ENCODE data around the gene ATRAID. TPM values are rescaled to one million over a fixed set of nuclear protein-coding genes. Genes with fewer than 3 reads are reported as not detected.

The ATRAID gene
- total and polyA plus RNA-seq, 2 donors (not counting 1 experiment from before 2014, with no cell fraction given): 176 to 235 TPM

DNA sequence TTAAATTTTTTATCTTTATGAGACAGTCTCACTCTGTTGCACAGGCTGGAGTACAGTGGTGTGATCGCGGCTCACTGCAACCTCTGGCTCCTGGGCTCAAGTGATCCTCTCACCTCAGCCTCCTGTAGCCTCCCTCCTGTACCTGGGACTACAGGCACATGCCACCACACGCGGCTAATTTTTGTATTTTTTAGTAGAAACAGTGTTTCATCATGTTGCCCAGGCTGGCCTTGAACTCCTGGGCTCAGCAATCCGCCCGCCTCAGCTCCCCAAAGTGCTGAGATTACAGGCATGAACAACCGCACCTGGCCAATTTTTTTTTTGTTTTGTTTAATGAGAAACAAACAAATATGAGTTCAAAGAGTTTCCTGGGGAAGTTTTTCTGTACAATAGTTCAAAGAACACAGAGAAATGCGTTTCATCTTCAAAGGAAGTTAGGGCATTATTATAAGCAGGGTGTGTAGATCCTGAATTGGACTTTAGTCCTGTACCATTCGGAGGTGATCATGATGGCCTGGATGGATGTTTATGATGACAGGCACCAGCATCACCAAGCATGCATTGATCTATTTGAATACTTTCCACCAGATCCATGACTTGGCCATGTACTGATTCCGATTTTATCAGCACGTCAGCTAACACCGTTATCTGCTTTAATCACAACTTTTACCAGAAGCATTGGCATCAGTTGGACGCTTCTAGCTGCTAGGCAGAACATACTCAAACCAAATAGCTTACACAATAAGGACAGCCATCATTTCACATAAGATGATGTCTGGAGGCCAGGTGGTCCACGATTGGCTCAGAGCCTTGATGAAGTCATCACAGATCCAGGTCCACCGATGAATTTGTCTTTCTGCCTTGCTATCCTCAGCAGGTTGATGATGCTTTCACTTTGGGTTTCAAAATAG is 34.1 kb upstream of the ATRAID start:
- Histone ChIP-seq H3K4me3 (replicated peaks in 1 of 4; ENCODE audit: control extremely low read depth in 1 of 4, insufficient read depth in 1 of 4, low read depth in 3 of 4, low read length in 4 of 4) (no peak overlapping the region), H3K36me3 (ENCODE audit: control insufficient read depth, insufficient read depth, low read length) (no peaks in the 10 kb centered on the region), H3K79me2 (ENCODE audit: control insufficient read depth, insufficient read depth, low read length) (no peaks in the 10 kb centered on the region), H3K27me3 (ENCODE audit: control insufficient read depth, insufficient read depth, low read length) (peaks cover 9% of the 10 kb centered on the region), H3K27ac (ENCODE audit: insufficient read depth, low read length) (no peak overlapping the region), H3K9me3 (ENCODE audit: control insufficient read depth, insufficient read depth, low read depth, low read length) (no peaks in the 10 kb centered on the region), H3K4me1 (ENCODE audit: control insufficient read depth, extremely low read depth, insufficient read depth, low read length) (peaks cover 2% of the 10 kb centered on the region), H4K20me1 (ENCODE audit: control insufficient read depth, extremely low read depth, insufficient read depth, low read length) (no peaks in the 10 kb centered on the region), H2AFZ (ENCODE audit: low read length) (no peak overlapping the region), H3K9ac (ENCODE audit: insufficient read depth, low read length) (no peak overlapping the region), H3K4me2 (ENCODE audit: extremely low read depth, insufficient read depth, low read length) (no peak overlapping the region)
- no peak for DNase-seq (ENCODE audit: low read depth in 2 of 2)
- TF ChIP-seq EZH2 (IDR thresholded peaks at IDR 0.05; ENCODE audit: low read length, missing control alignments): no peak
- no peak for TF ChIP-seq CTCF (conservative IDR thresholded peaks at IDR 0.05 in 1 of 2, IDR thresholded peaks at IDR 0.05 in 1 of 2; ENCODE audit: low read depth in 1 of 2, low read length in 2 of 2)

- Histone ChIP-seq H3K4me3 (replicated peaks in 1 of 4; ENCODE audit: control extremely low read depth in 1 of 4, insufficient read depth in 1 of 4, low read depth in 3 of 4, low read length in 4 of 4) (no peak overlapping the region), H3K4me1 (ENCODE audit: control insufficient read depth, extremely low read depth, insufficient read depth, low read length) (peaks cover 3% of the 10 kb centered on the region), H3K4me2 (ENCODE audit: extremely low read depth, insufficient read depth, low read length) (no peak overlapping the region), H2AFZ (ENCODE audit: low read length) (no peak overlapping the region), H3K9me3 (ENCODE audit: control insufficient read depth, insufficient read depth, low read depth, low read length) (no peaks in the 10 kb centered on the region), H3K27ac (ENCODE audit: insufficient read depth, low read length) (no peak overlapping the region), H3K27me3 (ENCODE audit: control insufficient read depth, insufficient read depth, low read length) (peaks cover 3% of the 10 kb centered on the region), H3K36me3 (ENCODE audit: control insufficient read depth, insufficient read depth, low read length) (no peaks in the 10 kb centered on the region), H4K20me1 (ENCODE audit: control insufficient read depth, extremely low read depth, insufficient read depth, low read length) (no peaks in the 10 kb centered on the region), H3K9ac (ENCODE audit: insufficient read depth, low read length) (no peak overlapping the region), H3K79me2 (ENCODE audit: control insufficient read depth, insufficient read depth, low read length) (no peaks in the 10 kb centered on the region)
- no peak for DNase-seq (ENCODE audit: low read depth in 2 of 2)
- TF ChIP-seq EZH2 (IDR thresholded peaks at IDR 0.05; ENCODE audit: low read length, missing control alignments) (no peak), CTCF (conservative IDR thresholded peaks at IDR 0.05 in 1 of 2, IDR thresholded peaks at IDR 0.05 in 1 of 2; ENCODE audit: low read depth in 1 of 2, low read length in 2 of 2) (no peak)
These were observed 33.4 kb upstream of the ATRAID start for GRCh38 chr2:27178469-27178868.

DNA sequence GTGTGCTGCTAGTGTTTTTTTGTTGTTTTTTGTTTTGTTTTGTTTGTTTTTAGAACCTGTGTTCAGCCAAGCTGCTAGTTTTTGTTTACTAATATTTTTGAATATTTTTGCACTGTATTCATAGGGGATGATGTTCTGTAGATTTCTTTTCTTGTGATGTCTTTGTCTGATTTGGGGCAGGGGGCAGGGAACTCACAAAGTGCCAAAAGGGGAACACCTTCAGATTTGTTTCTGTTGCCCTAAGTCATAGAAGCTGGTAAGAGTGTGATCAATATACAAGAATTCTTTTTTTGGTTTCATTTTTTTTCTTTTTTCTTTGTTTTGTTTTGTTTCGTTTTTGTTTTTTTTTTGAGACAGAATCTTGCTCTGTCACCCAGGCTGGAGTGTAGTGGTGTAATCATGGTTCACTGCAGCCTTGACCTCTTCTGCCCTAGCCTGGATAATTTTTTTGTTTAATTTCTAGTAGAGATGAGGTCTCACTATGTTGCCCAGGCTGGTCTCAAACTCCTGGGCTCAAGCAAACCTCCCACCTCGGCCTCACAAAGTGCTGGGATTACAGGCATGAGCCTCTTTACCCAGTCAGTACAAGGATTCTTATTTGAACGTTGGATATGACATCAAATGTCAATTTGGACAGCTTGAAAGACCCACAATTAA is 32.4 kb upstream of the ATRAID start:
- Histone ChIP-seq H3K4me1 (ENCODE audit: control insufficient read depth, extremely low read depth, insufficient read depth, low read length) (peaks cover 4% of the 10 kb centered on the region), H4K20me1 (ENCODE audit: control insufficient read depth, extremely low read depth, insufficient read depth, low read length) (no peaks in the 10 kb centered on the region), H3K36me3 (ENCODE audit: control insufficient read depth, insufficient read depth, low read length) (no peaks in the 10 kb centered on the region), H3K9ac (ENCODE audit: insufficient read depth, low read length) (no peak overlapping the region), H3K79me2 (ENCODE audit: control insufficient read depth, insufficient read depth, low read length) (no peaks in the 10 kb centered on the region), H3K4me3 (replicated peaks in 1 of 4; ENCODE audit: control extremely low read depth in 1 of 4, insufficient read depth in 1 of 4, low read depth in 3 of 4, low read length in 4 of 4) (no peak overlapping the region), H3K27ac (ENCODE audit: insufficient read depth, low read length) (no peak overlapping the region), H3K27me3 (ENCODE audit: control insufficient read depth, insufficient read depth, low read length) (peaks cover 5% of the 10 kb centered on the region), H2AFZ (ENCODE audit: low read length) (no peak overlapping the region), H3K9me3 (ENCODE audit: control insufficient read depth, insufficient read depth, low read depth, low read length) (no peaks in the 10 kb centered on the region), H3K4me2 (ENCODE audit: extremely low read depth, insufficient read depth, low read length) (no peak overlapping the region)
- no peak for DNase-seq (ENCODE audit: low read depth in 2 of 2)
- TF ChIP-seq CTCF (conservative IDR thresholded peaks at IDR 0.05 in 1 of 2, IDR thresholded peaks at IDR 0.05 in 1 of 2; ENCODE audit: low read depth in 1 of 2, low read length in 2 of 2) (no peak), EZH2 (IDR thresholded peaks at IDR 0.05; ENCODE audit: low read length, missing control alignments) (no peak)

All from fibroblast of lung (primary cell).